B cell (primary cell): Measurements from ENCODE around the gene PRSS21. TPM values are rescaled to one million over a fixed set of nuclear protein-coding genes. Genes with fewer than 3 reads are reported as not detected.

Experiments used
- ATAC-seq: fragments of 200-7000 bp; cut with Tn5 transposase; one replicate; pipeline ENCODE4 v1.10.0; 2021; ENCODE audit warnings: low read depth, mild to moderate bottlenecking, moderate number of reproducible peaks, moderate library complexity
- CTCF ChIA-PET: fragments of 350-600 bp; sonication (Branson Sonifier 250); formaldehyde crosslinking; loops from one replicate; lab custom pipeline; 2021; ENCODE audit warnings: antibody characterized with exemption, inconsistent platforms; lab: Charles Lee
- POLR2A ChIA-PET: fragments of 350-600 bp; sonication (Branson Sonifier 250); formaldehyde crosslinking; loops from one replicate; lab custom pipeline; 2021; ENCODE audit warnings: antibody characterized with exemption; lab: Charles Lee
- DNase-seq: peaks from one replicate; pipeline ENCODE4 v3.0.0; 2013
- H2AFZ ChIP-seq: 2 replicates; pipeline ENCODE4 v1.6.1; 2012; ENCODE audit warnings: mild to moderate bottlenecking, low read depth, low read length; ENCODE audit not compliant: insufficient read depth, poor library complexity, severe bottlenecking
- H3K27ac ChIP-seq, 2 donors: 1 replicate in 1 of 2; 2 replicates in 1 of 2; pipeline ENCODE4 v1.5.1; 2012 to 2013; ENCODE audit warnings: low read length in 2 of 2, mild to moderate bottlenecking in 2 of 2, moderate library complexity in 1 of 2
- H3K27me3 ChIP-seq, 4 experiments: fragments of 200-600 bp in 1 of 4; sonication (generic) in 1 of 4; replicated peaks in 1 of 4; 1 replicate in 2 of 4; 2 replicates in 2 of 4; pipeline versions ENCODE4 v1.6.1 to v1.7.0; 2013 to 2016; ENCODE audit warnings: low read length in 3 of 4, mild to moderate bottlenecking in 2 of 4, mixed read lengths in 1 of 4, moderate library complexity in 1 of 4; ENCODE audit not compliant: insufficient read depth in 4 of 4, control insufficient read depth in 3 of 4; ENCODE audit errors: control extremely low read depth in 1 of 4
- H3K36me3 ChIP-seq, 2 experiments: replicated peaks in 1 of 2; 1 replicate in 1 of 2; 2 replicates in 1 of 2; pipeline versions ENCODE4 v1.6.1 to v1.7.1; 2013; ENCODE audit warnings: low read length in 1 of 2; ENCODE audit not compliant: insufficient read depth in 2 of 2, control insufficient read depth in 1 of 2; ENCODE audit errors: control extremely low read depth in 1 of 2, extremely low read depth in 1 of 2
- H3K4me1 ChIP-seq, 2 donors: fragments of 200-600 bp in 1 of 2; sonication (generic) in 1 of 2; 1 replicate in 1 of 2; 2 replicates in 1 of 2; pipeline versions ENCODE4 v1.5.1 to v1.6.1; 2013 to 2017; ENCODE audit warnings: low read length in 2 of 2; ENCODE audit not compliant: control insufficient read depth in 2 of 2, insufficient read depth in 2 of 2
- H3K4me2 ChIP-seq: replicated peaks from 2 replicates; pipeline ENCODE3; 2012; ENCODE audit warnings: mild to moderate bottlenecking, low read depth, low read length; ENCODE audit not compliant: poor library complexity, severe bottlenecking
- H3K4me3 ChIP-seq, 5 experiments: fragments of 200-600 bp in 1 of 5; sonication (generic) in 1 of 5; 1 replicate in 3 of 5; 2 replicates in 2 of 5; pipeline versions ENCODE4 v1.5.1 to v1.7.0; 2011 to 2016; ENCODE audit warnings: low read length in 4 of 5, mild to moderate bottlenecking in 4 of 5, low read depth in 2 of 5, control low read depth in 1 of 5, moderate library complexity in 1 of 5; ENCODE audit not compliant: insufficient read depth in 1 of 5; ENCODE audit errors: control extremely low read depth in 1 of 5, extremely low read depth in 1 of 5
- H3K79me2 ChIP-seq: fragments of 200-600 bp; sonication (generic); one replicate; pipeline ENCODE4 v1.6.0; 2016; ENCODE audit warnings: low read length; ENCODE audit not compliant: control insufficient read depth, insufficient read depth
- H3K9ac ChIP-seq: fragments of 200-600 bp; sonication (generic); 2 replicates; pipeline ENCODE4 v1.6.1; 2017; ENCODE audit warnings: mild to moderate bottlenecking, low read length, moderate library complexity
- H3K9me3 ChIP-seq, 3 donors: one replicate each; pipeline versions ENCODE4 v1.6.1 to v1.7.1; 2013; ENCODE audit warnings: low read length in 2 of 3; ENCODE audit not compliant: control insufficient read depth in 2 of 3, insufficient read depth in 1 of 3; ENCODE audit errors: control extremely low read depth in 1 of 3
- H4K20me1 ChIP-seq: 2 replicates; pipeline ENCODE4 v1.6.0; 2012; ENCODE audit warnings: mild to moderate bottlenecking, low read length; ENCODE audit not compliant: insufficient read depth, control insufficient read depth, poor library complexity, severe bottlenecking
- H3K27ac Mint-ChIP-seq: one replicate; pipeline ENCODE4 v1.8.0; 2021; ENCODE audit warnings: mixed read lengths
- H3K27me3 Mint-ChIP-seq: one replicate; pipeline ENCODE4 v1.8.0; 2021; ENCODE audit warnings: mixed read lengths
- H3K4me1 Mint-ChIP-seq: one replicate; pipeline ENCODE4 v1.8.0; 2021; ENCODE audit warnings: mixed read lengths
- H3K4me3 Mint-ChIP-seq: one replicate; pipeline ENCODE4 v1.8.0; 2021; ENCODE audit warnings: mixed read lengths
- H3K9me3 Mint-ChIP-seq: one replicate; pipeline ENCODE4 v1.8.0; 2022; ENCODE audit warnings: mixed read lengths; ENCODE audit not compliant: insufficient read depth
- CTCF ChIP-seq: fragments of 200-600 bp; IDR thresholded peaks from one replicate; pipeline ENCODE4 v1.8.0; 2022; ENCODE audit warnings: antibody characterized with exemption, mild to moderate bottlenecking
- EZH2 ChIP-seq: IDR thresholded peaks from 2 replicates; pipeline ENCODE4 v1.6.1; 2012; ENCODE audit warnings: borderline replicate concordance, low read depth, mild to moderate bottlenecking, moderate library complexity, low read length; ENCODE audit not compliant: insufficient read depth, poor library complexity, severe bottlenecking
- WGBS: methylation state at CpG from one replicate; pipeline ENCODE4 v1.1.5; 2013; ENCODE audit warnings: missing lambda C conversion rate; ENCODE audit not compliant: insufficient coverage; 5-methylcytosine and 5-hydroxymethylcytosine counted together
- intact Hi-C: fragments of 100-400 bp; cut with micrococcal nuclease; formaldehyde crosslinking; loops from one replicate; pipeline ENCODE4 v1.10.0; 2022
- polyA plus RNA-seq: library from polyadenylated mRNA; depleted of rRNA; stranded (reverse); fragments of >200 nt; gene quantifications from 2 replicates; pipeline ENCODE4 v1.2.3, GENCODE V29; 2012
- total RNA-seq, 2 donors: library from RNA; stranded (reverse); fragments of 120-200 nt in 1 of 2; gene quantifications; 1 replicate in 1 of 2; 2 replicates in 1 of 2; pipeline versions ENCODE4 v1.2.3 to v1.2.4, GENCODE V29; 2013 to 2022

The PRSS21 gene
- total and polyA plus RNA-seq, 2 donors (not counting 1 experiment from before 2014, with no cell fraction given), result 2.0 to 5.8 TPM

- H3K4me3 Mint-ChIP-seq, result peak overlapping the region; percentile 96
- Histone ChIP-seq H3K27me3 (no peaks in the 10 kb centered on the region), H3K79me2 (peaks cover 39% of the 10 kb centered on the region), H3K4me1 (peaks cover 17 to 29% of the 10 kb centered on the region in 2 donors), H3K9ac (peak overlapping the region; percentile 100), H3K9me3 (no peaks in the 10 kb centered on the region), H2AFZ (no peak overlapping the region), H3K4me3 (peak overlapping the region in 4 of 5 experiments; percentile 78 to 97 (median 94)), H3K4me2 (peak overlapping the region; percentile 95), H4K20me1 (peaks cover 15% of the 10 kb centered on the region), H3K27ac (peak overlapping the region; percentile 98 to 99), H3K36me3 (peaks cover 0 to 10% of the 10 kb centered on the region in 2 experiments)
- H3K4me1 Mint-ChIP-seq, result peaks cover 26% of the 10 kb centered on the region
- ChIA-PET CTCF (interaction anchor here (0.9 kb wide), 1 partner anchor 90 kb away, joined by 4 read pairs; no protein-coding TSS in a partner anchor), POLR2A (interaction anchor here (0.5 to 3.9 kb wide), 5 partner anchors 26 to 304 kb away, joined by 3 to 31 read pairs (median 3); partner anchors contain the start of genes PRSS27, SRRM2 and TBC1D24)
- WGBS, result 89% methylated on average over 3 of the region's 12 CpGs
- intact Hi-C loops, result loop anchor here (5.0 to 10.0 kb wide), 4 partner anchors 86 to 786 kb away; partner anchors contain the start of genes KCTD5 and PKMYT1
- no peak for TF ChIP-seq CTCF
- no peak for TF ChIP-seq EZH2
- no peak for DNase-seq
- H3K9me3 Mint-ChIP-seq, result no peaks in the 10 kb centered on the region
- peak overlapping the region; percentile 98 for H3K27ac Mint-ChIP-seq
- ATAC-seq, result no peak
- no peaks in the 10 kb centered on the region for H3K27me3 Mint-ChIP-seq
Measured at GRCh38 chr16:2778630-2778958, 38.4 kb upstream of the PRSS21 start.

GRCh38 chr16:2779151-2779920, 37.7 kb upstream of the PRSS21 start:
- intact Hi-C loops, result loop anchor here (5.0 to 10.0 kb wide), 4 partner anchors 85 to 787 kb away; partner anchors contain the start of genes KCTD5 and PKMYT1
- no peaks in the 10 kb centered on the region for H3K9me3 Mint-ChIP-seq
- H3K27ac Mint-ChIP-seq, result peak overlapping the region; percentile 98
- ATAC-seq, result no peak
- ChIA-PET CTCF (interaction anchor here (0.9 kb wide), 1 partner anchor 89 kb away, joined by 4 read pairs; no protein-coding TSS in a partner anchor), POLR2A (interaction anchor here (0.6 to 3.9 kb wide), 2 partner anchors 27 to 209 kb away, joined by 3 to 31 read pairs; partner anchors contain the start of gene SRRM2)
- Histone ChIP-seq H4K20me1 (peaks cover 13% of the 10 kb centered on the region), H2AFZ (no peak overlapping the region), H3K4me1 (peaks cover 17 to 29% of the 10 kb centered on the region in 2 donors), H3K4me3 (no peak overlapping the region), H3K9me3 (no peaks in the 10 kb centered on the region), H3K9ac (no peak overlapping the region), H3K4me2 (no peak overlapping the region), H3K36me3 (peaks cover 0 to 8% of the 10 kb centered on the region in 2 experiments), H3K27ac (no peak overlapping the region), H3K27me3 (no peaks in the 10 kb centered on the region), H3K79me2 (peaks cover 39% of the 10 kb centered on the region)
- 93% methylated on average over 22 of the region's 23 CpGs for WGBS
- H3K4me3 Mint-ChIP-seq, result peak overlapping the region; percentile 96
- H3K4me1 Mint-ChIP-seq, result peaks cover 26% of the 10 kb centered on the region
- no peaks in the 10 kb centered on the region for H3K27me3 Mint-ChIP-seq
- DNase-seq, result no peak
- TF ChIP-seq EZH2 (no peak), CTCF (no peak)
